Lower lobe of right lung (tissue), 2 donors: ENCODE measurements around the gene CMIP. TPM values are rescaled to one million over a fixed set of nuclear protein-coding genes. Genes with fewer than 3 reads are reported as not detected.

Experiments used
- ATAC-seq, 2 donors: fragments of 200-7000 bp; cut with Tn5 transposase; one replicate each; pipeline ENCODE4 v1.9.1; 2020 to 2022; ENCODE audit warnings: mild to moderate bottlenecking in 2 of 2, moderate library complexity in 2 of 2
- DNase-seq: peaks from one replicate; pipeline ENCODE4 v3.0.0-alpha.2; 2020
- H3K27ac ChIP-seq: fragments of 200-600 bp; one replicate; pipeline ENCODE4 v1.8.0; 2022
- H3K27me3 ChIP-seq: fragments of 200-600 bp; one replicate; pipeline ENCODE4 v1.8.0; 2022; ENCODE audit warnings: low read depth
- H3K36me3 ChIP-seq: fragments of 200-600 bp; one replicate; pipeline ENCODE4 v1.8.0; 2022; ENCODE audit warnings: mild to moderate bottlenecking
- H3K4me1 ChIP-seq: fragments of 200-600 bp; one replicate; pipeline ENCODE4 v1.8.0; 2022
- H3K4me3 ChIP-seq: fragments of 200-600 bp; one replicate; pipeline ENCODE4 v1.8.0; 2022; ENCODE audit warnings: mild to moderate bottlenecking
- H3K9me3 ChIP-seq: fragments of 200-600 bp; one replicate; pipeline ENCODE4 v1.8.0; 2022
- CTCF ChIP-seq: fragments of 200-600 bp; IDR thresholded peaks from one replicate; pipeline ENCODE4 v1.8.0; 2022; ENCODE audit warnings: antibody characterized with exemption, mild to moderate bottlenecking
- intact Hi-C: fragments of 100-400 bp; cut with DNase I; formaldehyde crosslinking; loops from one replicate; pipeline ENCODE4 v1.11.0; 2022
- total RNA-seq: library from RNA; stranded (reverse); fragmentation: NEBNext Ultra II Directional; extraction: Animal tissue kit (Norgen Biotek cat#: 25700); gene quantifications from one replicate; pipeline ENCODE4 v1.2.1, GENCODE V29; 2021
- donor health status: DM: no; HTN: yes; CAD: no; lungs with severe emphysema.

The CMIP gene
- total RNA-seq, 1 donor from 2014 or later, result 77.4 TPM

GRCh38 chr16:81497690-81498089, 53.1 kb downstream of the CMIP start:
- Histone ChIP-seq H3K4me3 (no peak overlapping the region), H3K27me3 (no peaks in the 10 kb centered on the region), H3K4me1 (peaks cover 82% of the 10 kb centered on the region), H3K9me3 (no peaks in the 10 kb centered on the region), H3K36me3 (no peaks in the 10 kb centered on the region), H3K27ac (peak overlapping the region; percentile 69)
- DNase-seq (peak; percentile 79), ATAC-seq (peak in 1 of 2 donors; percentile 54)
- intact Hi-C loops, result no loop called here
- TF ChIP-seq CTCF, result peak; percentile 57

GRCh38 chr16:81498351-81498750, 53.7 kb downstream of the CMIP start:
- Histone ChIP-seq H3K4me3 (no peak overlapping the region), H3K27me3 (no peaks in the 10 kb centered on the region), H3K36me3 (no peaks in the 10 kb centered on the region), H3K4me1 (peaks cover 75% of the 10 kb centered on the region), H3K27ac (no peak overlapping the region), H3K9me3 (no peaks in the 10 kb centered on the region)
- DNase-seq, result no peak
- intact Hi-C loops, result no loop called here
- no peak for ATAC-seq
- TF ChIP-seq CTCF, result no peak

GRCh38 chr16:81499576-81500380, 55.2 kb downstream of the CMIP start:
- no peak for DNase-seq
- H3K36me3 ChIP-seq, result no peaks in the 10 kb centered on the region
- no peaks in the 10 kb centered on the region for H3K27me3 ChIP-seq
- no peak overlapping the region for H3K4me3 ChIP-seq
- no peaks in the 10 kb centered on the region for H3K9me3 ChIP-seq
- TF ChIP-seq CTCF, result no peak
- H3K27ac ChIP-seq, result no peak overlapping the region
- peaks cover 62% of the 10 kb centered on the region for H3K4me1 ChIP-seq
- no peak for ATAC-seq
- intact Hi-C loops, result no loop called here

- intact Hi-C loops, result no loop called here
- Histone ChIP-seq H3K4me3 (no peak overlapping the region), H3K36me3 (no peaks in the 10 kb centered on the region), H3K9me3 (no peaks in the 10 kb centered on the region), H3K4me1 (peaks cover 60% of the 10 kb centered on the region), H3K27ac (peak overlapping the region; percentile 62), H3K27me3 (no peaks in the 10 kb centered on the region)
- DNase-seq (no peak), ATAC-seq (peak; percentile 18 to 37)
- TF ChIP-seq CTCF, result no peak
These were observed 56.4 kb downstream of the CMIP start for GRCh38 chr16:81500833-81501521.

GRCh38 chr16:81502396-81503070, 57.9 kb downstream of the CMIP start:
- intact Hi-C loops, result no loop called here
- no peak for ATAC-seq
- no peak for DNase-seq
- Histone ChIP-seq H3K27ac (no peak overlapping the region), H3K36me3 (no peaks in the 10 kb centered on the region), H3K4me3 (no peak overlapping the region), H3K9me3 (no peaks in the 10 kb centered on the region), H3K27me3 (no peaks in the 10 kb centered on the region), H3K4me1 (peaks cover 49% of the 10 kb centered on the region)
- no peak for TF ChIP-seq CTCF
